Karpas-422 (cell line): ENCODE measurements around the gene RABIF. TPM values are rescaled to one million over a fixed set of nuclear protein-coding genes. Genes with fewer than 3 reads are reported as not detected.
A peak's percentile ranks its signal among the peaks of the same experiment; 100 is the strongest.

Source experiments
- DNase-seq: peaks from one replicate; pipeline ENCODE4 v3.0.0-alpha.2; 2015
- H2AFZ ChIP-seq: fragments of 200-600 bp; sonication (generic); 2 replicates; pipeline ENCODE4 v1.6.1; 2014; ENCODE audit warnings: antibody characterized with exemption, low read length, mixed read lengths
- H3K27ac ChIP-seq: fragments of 200-600 bp; sonication (generic); 2 replicates; pipeline ENCODE4 v1.5.1; 2014; ENCODE audit warnings: mild to moderate bottlenecking, low read length, moderate library complexity
- H3K27me3 ChIP-seq: fragments of 200-600 bp; sonication (generic); 2 replicates; pipeline ENCODE4 v1.6.1; 2014; ENCODE audit warnings: low read length, mixed read lengths
- H3K36me3 ChIP-seq: fragments of 200-600 bp; sonication (generic); 2 replicates; pipeline ENCODE4 v1.6.1; 2014; ENCODE audit warnings: low read length, mixed read lengths; ENCODE audit not compliant: insufficient read depth
- H3K4me1 ChIP-seq: fragments of 200-600 bp; sonication (generic); 2 replicates; pipeline ENCODE4 v1.6.1; 2014; ENCODE audit warnings: mild to moderate bottlenecking, low read length, mixed read lengths
- H3K4me2 ChIP-seq: fragments of 200-600 bp; sonication (generic); 2 replicates; pipeline ENCODE4 v1.6.1; 2014; ENCODE audit warnings: low read length, low read depth, mild to moderate bottlenecking; ENCODE audit not compliant: poor library complexity, severe bottlenecking
- H3K4me3 ChIP-seq: fragments of 200-600 bp; sonication (generic); 2 replicates; pipeline ENCODE4 v1.5.1; 2014; ENCODE audit warnings: mild to moderate bottlenecking, antibody characterized with exemption, low read length, mixed read lengths
- H3K79me2 ChIP-seq: fragments of 200-600 bp; sonication (generic); 2 replicates; pipeline ENCODE4 v1.6.1; 2014; ENCODE audit warnings: mild to moderate bottlenecking, low read length, mixed read lengths
- H3K9ac ChIP-seq: fragments of 200-600 bp; sonication (generic); 2 replicates; pipeline ENCODE4 v1.6.0; 2014; ENCODE audit warnings: low read length
- H3K9me2 ChIP-seq: fragments of 200-600 bp; sonication (generic), shearing (Covaris generic); replicated peaks from 2 replicates; pipeline ENCODE4 v1.6.0; 2014; ENCODE audit warnings: mild to moderate bottlenecking, low read length, moderate library complexity; ENCODE audit not compliant: insufficient read depth
- H3K9me3 ChIP-seq: fragments of 300-700, 200-600 bp; sonication (generic); 2 replicates; pipeline ENCODE4 v1.6.1; 2014; ENCODE audit warnings: low read length, mixed read lengths
- H4K20me1 ChIP-seq: fragments of 200-600 bp; sonication (generic); 2 replicates; pipeline ENCODE4 v1.6.1; 2014; ENCODE audit warnings: mild to moderate bottlenecking, antibody characterized with exemption, low read length, low read depth; ENCODE audit not compliant: insufficient read depth
- total RNA-seq: library from RNA; depleted of rRNA; stranded (reverse); fragments of >200 nt; shearing (Covaris generic); gene quantifications from 2 replicates; pipeline ENCODE4 v1.2.3, GENCODE V29; 2014; ENCODE audit warnings: low replicate concordance

RABIF gene
- total RNA-seq, 1 experiment from 2014 or later, result 7.8 TPM

GRCh38 chr1:202892501-202892900 lies 3.6 kb upstream of the RABIF start:
- Histone ChIP-seq H3K79me2 (peaks cover 9% of the 10 kb centered on the region), H3K27ac (no peak overlapping the region), H3K4me3 (no peak overlapping the region), H2AFZ (no peak overlapping the region), H3K9me3 (no peaks in the 10 kb centered on the region), H3K9me2 (no peaks in the 10 kb centered on the region), H3K27me3 (no peaks in the 10 kb centered on the region), H4K20me1 (no peaks in the 10 kb centered on the region), H3K36me3 (peaks cover 27% of the 10 kb centered on the region; the same call in 1 of the 2 replicates), H3K4me2 (no peak overlapping the region), H3K9ac (no peak overlapping the region), H3K4me1 (peaks cover 15% of the 10 kb centered on the region)
- DNase-seq, result no peak

- Histone ChIP-seq H3K27ac (no peak overlapping the region), H3K9me3 (no peaks in the 10 kb centered on the region), H4K20me1 (no peaks in the 10 kb centered on the region), H3K27me3 (no peaks in the 10 kb centered on the region), H3K4me1 (peaks cover 19% of the 10 kb centered on the region), H3K9me2 (no peaks in the 10 kb centered on the region), H3K4me3 (no peak overlapping the region), H3K79me2 (peaks cover 26% of the 10 kb centered on the region), H3K4me2 (no peak overlapping the region), H3K36me3 (peaks cover 21% of the 10 kb centered on the region; the same call in 1 of the 2 replicates), H3K9ac (no peak overlapping the region), H2AFZ (no peak overlapping the region)
- DNase-seq, result no peak
Observed at GRCh38 chr1:202890392-202890791, 1.4 kb upstream of the RABIF start.

- peak overlapping the region; percentile 81 for H3K27ac ChIP-seq
- peaks cover 45% of the 10 kb centered on the region for H3K79me2 ChIP-seq
- peaks cover 19% of the 10 kb centered on the region for H3K4me1 ChIP-seq
- H4K20me1 ChIP-seq, result no peaks in the 10 kb centered on the region
- H3K27me3 ChIP-seq, result no peaks in the 10 kb centered on the region
- no peaks in the 10 kb centered on the region for H3K9me3 ChIP-seq
- H3K4me3 ChIP-seq, result peak overlapping the region; percentile 88
- DNase-seq, result no peak
- peak overlapping the region; percentile 82 for H3K9ac ChIP-seq
- peak overlapping the region; percentile 97 for H2AFZ ChIP-seq
- H3K4me2 ChIP-seq, result peak overlapping the region; percentile 72
- no peaks in the 10 kb centered on the region for H3K9me2 ChIP-seq
- peaks cover 6% of the 10 kb centered on the region; the same call in 1 of the 2 replicates for H3K36me3 ChIP-seq
Observed at GRCh38 chr1:202888221-202888530, 773 bp downstream of the RABIF start.

- no peaks in the 10 kb centered on the region for H3K27me3 ChIP-seq
- H3K4me3 ChIP-seq, result no peak overlapping the region
- H3K9me3 ChIP-seq, result no peaks in the 10 kb centered on the region
- no peak overlapping the region for H2AFZ ChIP-seq
- H3K36me3 ChIP-seq, result no peaks in the 10 kb centered on the region; the same call in 1 of the 2 replicates
- H3K4me1 ChIP-seq, result no peaks in the 10 kb centered on the region
- H3K27ac ChIP-seq, result no peak overlapping the region
- DNase-seq, result no peak
- peaks cover 31% of the 10 kb centered on the region for H3K79me2 ChIP-seq
- no peak overlapping the region for H3K4me2 ChIP-seq
- no peak overlapping the region for H3K9ac ChIP-seq
- no peaks in the 10 kb centered on the region for H4K20me1 ChIP-seq
- no peaks in the 10 kb centered on the region for H3K9me2 ChIP-seq
Observed at GRCh38 chr1:202880961-202881460, 7.9 kb downstream of the RABIF start.

GRCh38 chr1:202880062-202880461 lies 8.9 kb downstream of the RABIF start:
- Histone ChIP-seq H3K27me3 (no peaks in the 10 kb centered on the region), H3K9ac (no peak overlapping the region), H3K79me2 (peaks cover 22% of the 10 kb centered on the region), H3K9me2 (no peaks in the 10 kb centered on the region), H3K4me3 (no peak overlapping the region), H3K27ac (no peak overlapping the region), H3K36me3 (no peaks in the 10 kb centered on the region; the same call in 1 of the 2 replicates), H4K20me1 (no peaks in the 10 kb centered on the region), H3K4me2 (no peak overlapping the region), H3K9me3 (no peaks in the 10 kb centered on the region), H3K4me1 (no peaks in the 10 kb centered on the region), H2AFZ (no peak overlapping the region)
- DNase-seq, result no peak

GRCh38 chr1:202879128-202879527 lies 9.8 kb downstream of the RABIF start:
- H3K36me3 ChIP-seq, result no peaks in the 10 kb centered on the region; the same call in 1 of the 2 replicates
- H4K20me1 ChIP-seq, result no peaks in the 10 kb centered on the region
- no peaks in the 10 kb centered on the region for H3K27me3 ChIP-seq
- H3K9ac ChIP-seq, result no peak overlapping the region
- H3K9me2 ChIP-seq, result no peaks in the 10 kb centered on the region
- no peaks in the 10 kb centered on the region for H3K9me3 ChIP-seq
- H3K4me3 ChIP-seq, result no peak overlapping the region
- no peak for DNase-seq
- H3K4me2 ChIP-seq, result no peak overlapping the region
- peaks cover 16% of the 10 kb centered on the region for H3K79me2 ChIP-seq
- no peak overlapping the region for H2AFZ ChIP-seq
- no peak overlapping the region for H3K27ac ChIP-seq
- H3K4me1 ChIP-seq, result no peaks in the 10 kb centered on the region

GRCh38 chr1:202873026-202873425 lies 15.9 kb downstream of the RABIF start:
- H3K27ac ChIP-seq, result no peak overlapping the region
- no peak for DNase-seq
- H3K79me2 ChIP-seq, result no peaks in the 10 kb centered on the region
- no peak overlapping the region for H3K4me3 ChIP-seq
- H2AFZ ChIP-seq, result no peak overlapping the region
- H3K36me3 ChIP-seq, result no peaks in the 10 kb centered on the region
- H3K4me2 ChIP-seq, result no peak overlapping the region
- no peaks in the 10 kb centered on the region for H3K9me2 ChIP-seq
- H3K4me1 ChIP-seq, result no peaks in the 10 kb centered on the region
- H3K9me3 ChIP-seq, result no peaks in the 10 kb centered on the region
- no peaks in the 10 kb centered on the region for H3K27me3 ChIP-seq
- no peaks in the 10 kb centered on the region for H4K20me1 ChIP-seq
- H3K9ac ChIP-seq, result no peak overlapping the region

GRCh38 chr1:202871367-202871766 lies 17.6 kb downstream of the RABIF start:
- Histone ChIP-seq H3K4me2 (no peak overlapping the region), H3K9me2 (no peaks in the 10 kb centered on the region), H3K27ac (no peak overlapping the region), H3K4me1 (no peaks in the 10 kb centered on the region), H3K36me3 (no peaks in the 10 kb centered on the region), H3K9me3 (no peaks in the 10 kb centered on the region), H2AFZ (no peak overlapping the region), H3K27me3 (no peaks in the 10 kb centered on the region), H3K4me3 (no peak overlapping the region), H3K79me2 (no peaks in the 10 kb centered on the region), H4K20me1 (no peaks in the 10 kb centered on the region), H3K9ac (no peak overlapping the region)
- DNase-seq, result no peak
